Keratinocyte (primary cell): ENCODE results near the gene ESD. TPM values are rescaled to one million over a fixed set of nuclear protein-coding genes. Genes with fewer than 3 reads are reported as not detected.

Experiments
- DNase-seq: peaks from one replicate; pipeline ENCODE4 v3.0.0-alpha.2; 2011; ENCODE audit warnings: low read depth, missing footprints, low spot score
- FAIRE-seq: peaks from 2 replicates; lab custom pipeline; 2011; peaks lifted over from hg19 to GRCh38; lab: Jason Lieb, UNC
- H2AFZ ChIP-seq: 2 replicates; pipeline ENCODE4 v1.6.0; 2012; ENCODE audit warnings: low read length, control low read depth, inconsistent platforms; ENCODE audit not compliant: control insufficient read depth
- H3K27ac ChIP-seq: 2 replicates; pipeline ENCODE4 v1.5.1; 2011; ENCODE audit warnings: low read length; ENCODE audit not compliant: control insufficient read depth, insufficient read depth
- H3K27me3 ChIP-seq: 3 replicates; pipeline ENCODE4 v1.6.0; 2011; ENCODE audit warnings: low read length; ENCODE audit not compliant: control insufficient read depth, insufficient read depth; ENCODE audit errors: extremely low read depth
- H3K36me3 ChIP-seq, 2 experiments: 2 replicates in 1 of 2; 3 replicates in 1 of 2; pipeline ENCODE4 v1.5.1; 2011; ENCODE audit warnings: low read length in 2 of 2, mild to moderate bottlenecking in 1 of 2; ENCODE audit not compliant: control insufficient read depth in 2 of 2, insufficient read depth in 2 of 2; ENCODE audit errors: extremely low read depth in 1 of 2
- H3K4me1 ChIP-seq: 3 replicates; pipeline ENCODE4 v1.5.1; 2011; ENCODE audit warnings: low read length; ENCODE audit not compliant: control insufficient read depth, insufficient read depth; ENCODE audit errors: extremely low read depth
- H3K4me2 ChIP-seq: 3 replicates; pipeline ENCODE4 v1.6.0; 2011; ENCODE audit warnings: low read depth, low read length; ENCODE audit not compliant: control insufficient read depth, insufficient read depth; ENCODE audit errors: extremely low read depth
- H3K4me3 ChIP-seq, 3 experiments: fragments of 200-600 bp in 1 of 3; sonication (generic) in 1 of 3; 2 replicates in 2 of 3; 3 replicates in 1 of 3; pipeline ENCODE4 v1.5.1; 2011 to 2016; ENCODE audit warnings: low read length in 3 of 3, mild to moderate bottlenecking in 3 of 3, control low read depth in 2 of 3, inconsistent platforms in 1 of 3, low read depth in 1 of 3, mixed read lengths in 1 of 3, mixed run types in 1 of 3, moderate library complexity in 1 of 3; ENCODE audit not compliant: control insufficient read depth in 2 of 3, insufficient read depth in 2 of 3; ENCODE audit errors: extremely low read depth in 1 of 3
- H3K79me2 ChIP-seq: 2 replicates; pipeline ENCODE4 v1.6.0; 2012; ENCODE audit warnings: low read length; ENCODE audit not compliant: control insufficient read depth, insufficient read depth
- H3K9ac ChIP-seq: 3 replicates; pipeline ENCODE4 v1.6.0; 2011; ENCODE audit warnings: low read length; ENCODE audit not compliant: control insufficient read depth, insufficient read depth; ENCODE audit errors: extremely low read depth
- H3K9me1 ChIP-seq: 3 replicates; pipeline ENCODE4 v1.6.0; 2011; ENCODE audit warnings: low read length; ENCODE audit not compliant: control insufficient read depth, insufficient read depth; ENCODE audit errors: extremely low read depth
- H3K9me3 ChIP-seq: 2 replicates; pipeline ENCODE4 v1.5.1; 2012; ENCODE audit warnings: low read depth, low read length; ENCODE audit not compliant: control insufficient read depth
- H4K20me1 ChIP-seq: 3 replicates; pipeline ENCODE4 v1.6.0; 2011; ENCODE audit warnings: low read length; ENCODE audit not compliant: control insufficient read depth, insufficient read depth; ENCODE audit errors: extremely low read depth
- EZH2 ChIP-seq: IDR thresholded peaks from one replicate; pipeline ENCODE4 v1.6.1; 2012; ENCODE audit warnings: inconsistent platforms, mild to moderate bottlenecking, low read length, moderate library complexity
- dilution Hi-C: fragments of 300-500 bp; cut with MboI; formaldehyde crosslinking; loops from one replicate; pipeline ENCODE4 v1.7.0; 2020; ENCODE audit warnings: low sequenced_read_pairs; ENCODE audit not compliant: extremely low pct_ligation_motif_present
- polyA plus RNA-seq, 5 experiments: library from polyadenylated mRNA; depleted of rRNA in 3 of 5; stranded (reverse) in 3 of 5; stranded (forward) in 1 of 5; unstranded in 1 of 5; fragments of >200 nt; gene quantifications; 1 replicate in 1 of 5; 2 replicates in 3 of 5; 3 replicates in 1 of 5; pipeline versions ENCODE4 v1.2.1 to v1.2.3, GENCODE V29; 2011 to 2012; ENCODE audit warnings: missing spikeins in 2 of 5, low read depth in 1 of 5, low replicate concordance in 1 of 5
- TF ChIP-seq, protein P1 (sequence below), 3 experiments: IDR thresholded peaks in 1 of 3; conservative IDR thresholded peaks in 1 of 3; optimal IDR thresholded peaks in 1 of 3; 2 replicates in 2 of 3; 3 replicates in 1 of 3; pipeline versions ENCODE3 to v1.5.1; 2011; ENCODE audit warnings: low read length in 3 of 3, mild to moderate bottlenecking in 3 of 3, moderate library complexity in 2 of 3, control low read depth in 1 of 3, inconsistent platforms in 1 of 3; ENCODE audit not compliant: insufficient read depth in 2 of 3; ENCODE audit errors: extremely low read depth in 1 of 3

ESD gene
- polyA plus RNA-seq, 1 donor (not counting 4 experiments of a cell fraction or from before 2014, with no cell fraction given), result 181 TPM

DNA sequence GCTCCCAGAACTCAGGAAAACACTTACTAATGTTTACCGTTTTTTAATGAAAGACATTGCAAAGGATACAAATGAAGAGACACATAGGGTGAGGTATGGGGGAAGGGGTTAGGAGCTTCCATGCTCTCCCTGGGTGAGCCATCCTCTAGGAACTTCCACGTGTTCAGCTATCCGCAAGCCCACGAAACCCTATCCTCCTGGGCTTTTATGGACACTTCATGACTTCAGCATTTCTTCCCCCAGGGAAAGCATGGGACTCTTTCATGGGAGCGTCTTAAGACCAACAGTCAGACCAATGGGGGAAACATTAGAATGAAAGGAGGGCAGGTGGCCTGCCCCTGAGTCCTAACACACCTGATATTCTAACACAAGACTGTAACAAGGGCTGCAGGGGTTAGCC is 6.6 kb upstream of the ESD start:
- dilution Hi-C loops, result no loop called here
- DNase-seq (no peak), FAIRE-seq (no peak)
- Histone ChIP-seq H3K4me3 (no peak overlapping the region), H3K9ac (no peak overlapping the region), H2AFZ (no peak overlapping the region), H3K9me3 (no peaks in the 10 kb centered on the region), H3K4me2 (peak overlapping the region; percentile 31), H4K20me1 (no peaks in the 10 kb centered on the region), H3K9me1 (no peaks in the 10 kb centered on the region), H3K36me3 (no peaks in the 10 kb centered on the region), H3K27me3 (no peaks in the 10 kb centered on the region), H3K4me1 (peaks cover 24% of the 10 kb centered on the region), H3K27ac (no peak overlapping the region), H3K79me2 (no peaks in the 10 kb centered on the region)
- TF ChIP-seq EZH2, result no peak
- TF ChIP-seq, protein P1, sequence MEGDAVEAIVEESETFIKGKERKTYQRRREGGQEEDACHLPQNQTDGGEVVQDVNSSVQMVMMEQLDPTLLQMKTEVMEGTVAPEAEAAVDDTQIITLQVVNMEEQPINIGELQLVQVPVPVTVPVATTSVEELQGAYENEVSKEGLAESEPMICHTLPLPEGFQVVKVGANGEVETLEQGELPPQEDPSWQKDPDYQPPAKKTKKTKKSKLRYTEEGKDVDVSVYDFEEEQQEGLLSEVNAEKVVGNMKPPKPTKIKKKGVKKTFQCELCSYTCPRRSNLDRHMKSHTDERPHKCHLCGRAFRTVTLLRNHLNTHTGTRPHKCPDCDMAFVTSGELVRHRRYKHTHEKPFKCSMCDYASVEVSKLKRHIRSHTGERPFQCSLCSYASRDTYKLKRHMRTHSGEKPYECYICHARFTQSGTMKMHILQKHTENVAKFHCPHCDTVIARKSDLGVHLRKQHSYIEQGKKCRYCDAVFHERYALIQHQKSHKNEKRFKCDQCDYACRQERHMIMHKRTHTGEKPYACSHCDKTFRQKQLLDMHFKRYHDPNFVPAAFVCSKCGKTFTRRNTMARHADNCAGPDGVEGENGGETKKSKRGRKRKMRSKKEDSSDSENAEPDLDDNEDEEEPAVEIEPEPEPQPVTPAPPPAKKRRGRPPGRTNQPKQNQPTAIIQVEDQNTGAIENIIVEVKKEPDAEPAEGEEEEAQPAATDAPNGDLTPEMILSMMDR (optimal IDR thresholded peaks at IDR 0.05 in 1 of 3, IDR thresholded peaks at IDR 0.05 in 1 of 3, conservative IDR thresholded peaks at IDR 0.05 in 1 of 3; ENCODE audit: extremely low read depth in 1 of 3, insufficient read depth in 2 of 3, low read length in 3 of 3), result no peak

DNA sequence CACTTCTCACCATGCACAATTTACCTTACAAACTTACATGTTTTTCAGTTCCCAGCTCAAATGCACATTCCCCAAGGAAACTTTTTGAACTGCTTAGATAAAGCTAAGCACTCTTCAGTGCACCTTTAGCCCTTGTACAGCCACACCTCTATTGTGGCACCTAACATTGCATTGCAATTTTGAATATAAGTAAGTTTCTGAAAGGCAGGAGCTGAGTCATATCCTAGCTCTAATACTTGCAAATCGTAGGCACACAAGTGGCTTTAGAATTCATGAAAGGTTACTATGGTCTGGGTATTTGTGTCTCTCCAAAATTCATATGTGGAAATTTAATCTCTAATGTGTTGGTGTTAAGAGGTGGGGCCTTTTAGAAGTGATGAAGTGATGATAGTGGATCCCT is 4.9 kb upstream of the ESD start:
- FAIRE-seq, result no peak
- Histone ChIP-seq H3K27me3 (no peaks in the 10 kb centered on the region), H3K79me2 (peaks cover under 1% of the 10 kb centered on the region), H3K27ac (no peak overlapping the region), H3K4me1 (peaks cover 29% of the 10 kb centered on the region), H3K4me2 (no peak overlapping the region), H3K36me3 (no peaks in the 10 kb centered on the region), H4K20me1 (no peaks in the 10 kb centered on the region), H3K4me3 (no peak overlapping the region), H3K9ac (no peak overlapping the region), H2AFZ (no peak overlapping the region), H3K9me1 (no peaks in the 10 kb centered on the region), H3K9me3 (no peaks in the 10 kb centered on the region)
- no peak for DNase-seq
- dilution Hi-C loops, result no loop called here
- no peak for TF ChIP-seq EZH2
- TF ChIP-seq, protein P1 (optimal IDR thresholded peaks at IDR 0.05 in 1 of 3, IDR thresholded peaks at IDR 0.05 in 1 of 3, conservative IDR thresholded peaks at IDR 0.05 in 1 of 3; ENCODE audit: extremely low read depth in 1 of 3, insufficient read depth in 2 of 3, low read length in 3 of 3), result no peak
